ENCODE measurements around the gene CPNE7. TPM values are rescaled to one million over a fixed set of nuclear protein-coding genes. Genes with fewer than 3 reads are reported as not detected.
"Not testable (repeated sequence)": the region's sequence is repeated elsewhere in the genome, so short reads cannot be mapped to it uniquely, and the experiment has no call there.

The CPNE7 gene
- total and polyA plus RNA-seq, 7 donors, result 0.41 to 3.3 (median 0.71) TPM; not detected in 4

- no peaks in the 10 kb centered on the region for H3K4me1 ChIP-seq
- WGBS, 2 donors, result 60 to 80% methylated on average over 17 of the region's 17 CpGs
- DNase-seq, result no peak
- no peak overlapping the region for H3K27ac ChIP-seq
- intact Hi-C loops (cut with DNase I), result no loop called here
- H3K4me3 ChIP-seq, result no peak overlapping the region
- H3K27me3 ChIP-seq, result peaks cover 0 to 35% (median 28%) of the 10 kb centered on the region in 3 donors
- H3K9me3 ChIP-seq, result peaks cover 0 to 3% (median 0%) of the 10 kb centered on the region in 4 donors
- TF ChIP-seq CTCF (IDR thresholded peaks at IDR 0.05) (no peak), POLR2A (IDR thresholded peaks at IDR 0.05) (no peak), POLR2AphosphoS5 (IDR thresholded peaks at IDR 0.05) (no peak), EP300 (IDR thresholded peaks at IDR 0.05) (no peak)
- no peaks in the 10 kb centered on the region for H3K36me3 ChIP-seq
Observed at GRCh38 chr16:89629827-89630610, 54.5 kb downstream of the CPNE7 start.

DNA sequence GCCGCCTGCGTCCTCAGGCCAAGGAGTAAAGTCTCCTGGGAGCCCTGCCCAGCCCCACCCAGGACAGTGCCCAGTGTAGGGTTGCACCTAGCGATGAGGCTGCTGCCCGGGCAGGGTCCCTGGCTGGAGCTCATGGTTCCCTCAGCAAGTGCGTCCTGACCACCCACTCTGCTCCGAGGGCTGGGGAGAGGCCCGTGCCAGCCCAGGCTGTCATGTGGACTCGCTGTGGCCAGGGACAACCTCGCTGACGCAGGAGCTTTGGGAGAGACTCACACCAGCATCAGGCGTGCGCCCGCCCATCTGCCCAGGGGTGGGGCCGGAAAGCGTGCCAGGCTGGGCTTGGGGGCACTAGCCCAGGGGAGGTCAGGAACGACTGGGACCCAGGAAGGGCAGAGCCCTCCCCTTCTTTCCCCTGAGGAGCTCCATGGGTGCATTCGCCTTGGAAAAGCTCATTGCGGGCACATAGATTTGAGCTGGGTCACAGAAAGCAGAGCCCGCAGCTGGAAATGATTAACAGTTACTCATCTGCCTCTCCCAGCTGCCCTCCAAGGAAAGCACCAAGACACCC is 57.6 kb downstream of the CPNE7 start:
- Histone ChIP-seq H3K36me3 (no peaks in the 10 kb centered on the region), H3K9me3 (peaks cover 0 to 3% (median 0%) of the 10 kb centered on the region in 4 donors), H3K4me1 (no peaks in the 10 kb centered on the region), H3K27ac (no peak overlapping the region), H3K27me3 (peaks cover 0 to 28% (median 27%) of the 10 kb centered on the region in 3 donors), H3K4me3 (no peak overlapping the region)
- no peak for DNase-seq
- 19 to 77% methylated on average over 19 of the region's 19 CpGs for WGBS, 2 donors
- intact Hi-C loops (cut with DNase I), result no loop called here
- TF ChIP-seq EP300 (IDR thresholded peaks at IDR 0.05) (no peak), POLR2A (IDR thresholded peaks at IDR 0.05) (no peak), CTCF (IDR thresholded peaks at IDR 0.05) (no peak), POLR2AphosphoS5 (IDR thresholded peaks at IDR 0.05) (no peak)

- WGBS, 2 donors, result 70 to 72% methylated on average over 2 of the region's 2 CpGs
- intact Hi-C loops (cut with DNase I), result not testable (repeated sequence)
Observed at GRCh38 chr16:89634463-89635385, 59.2 kb downstream of the CPNE7 start.

DNA sequence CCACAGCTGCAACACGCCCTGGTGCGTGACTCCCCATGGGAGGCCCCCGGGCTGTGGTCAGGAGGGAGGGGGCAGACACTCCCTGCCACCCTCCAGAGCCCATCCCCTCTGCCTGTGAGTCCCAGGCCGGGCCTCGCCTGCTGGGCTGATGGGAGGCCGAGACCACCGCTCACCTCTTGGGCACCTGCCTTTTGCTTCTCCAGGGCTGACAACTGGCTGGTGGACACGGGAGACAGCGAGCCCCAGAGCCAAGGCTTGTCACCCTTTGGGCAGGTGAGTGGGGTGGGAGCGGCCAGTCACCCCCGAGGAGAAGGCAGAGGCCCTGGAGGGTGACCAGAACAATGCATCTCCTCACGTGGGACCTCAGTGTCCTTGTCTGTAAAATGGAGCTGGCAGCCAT is 61.1 kb downstream of the CPNE7 start:
- peaks cover 0 to 22% (median 19%) of the 10 kb centered on the region in 3 donors for H3K27me3 ChIP-seq
- intact Hi-C loops (cut with DNase I), result no loop called here
- H3K4me1 ChIP-seq, result peaks cover 0 to 14% (median 10%) of the 10 kb centered on the region in 4 donors
- no peaks in the 10 kb centered on the region for H3K36me3 ChIP-seq
- no peak overlapping the region for H3K4me3 ChIP-seq
- TF ChIP-seq POLR2AphosphoS5 (IDR thresholded peaks at IDR 0.05) (no peak), EP300 (IDR thresholded peaks at IDR 0.05) (no peak), POLR2A (IDR thresholded peaks at IDR 0.05) (no peak), CTCF (IDR thresholded peaks at IDR 0.05) (no peak)
- 81 to 89% methylated on average over 12 of the region's 12 CpGs for WGBS, 2 donors
- H3K9me3 ChIP-seq, result no peaks in the 10 kb centered on the region
- no peak for DNase-seq
- no peak overlapping the region for H3K27ac ChIP-seq

More at GRCh38 chr16:89634463-89635385, 59.2 kb downstream of the CPNE7 start:
- peaks cover 0 to 28% (median 27%) of the 10 kb centered on the region in 3 donors for H3K27me3 ChIP-seq
- H3K4me1 ChIP-seq, H3K4me3 ChIP-seq, DNase-seq, H3K9me3 ChIP-seq, H3K36me3 ChIP-seq, H3K27ac ChIP-seq: not testable (repeated sequence)
